Thyroid gland (tissue), 4 donors: ENCODE measurements around the gene NMNAT2.
A peak's percentile ranks its signal among the peaks of the same experiment; 100 is the strongest.

Experiments used
- POLR2A ChIP-seq, 2 donors: fragments of 450-650 bp; IDR thresholded peaks; one replicate each; pipeline ENCODE4 v1.6.1; 2017; ENCODE audit warnings: antibody characterized with exemption in 2 of 2, mild to moderate bottlenecking in 2 of 2, moderate library complexity in 1 of 2
- TF ChIP-seq, protein P1 (sequence below), 6 experiments: fragments of 200-600 bp in 3 of 6; fragments of 450-650 bp in 3 of 6; sonication (generic) in 3 of 6; IDR thresholded peaks; one replicate each; pipeline ENCODE4 v1.5.1; 2016 to 2019; ENCODE audit warnings: antibody characterized with exemption in 6 of 6, mild to moderate bottlenecking in 2 of 6, inconsistent platforms in 1 of 6, moderate library complexity in 1 of 6

DNA sequence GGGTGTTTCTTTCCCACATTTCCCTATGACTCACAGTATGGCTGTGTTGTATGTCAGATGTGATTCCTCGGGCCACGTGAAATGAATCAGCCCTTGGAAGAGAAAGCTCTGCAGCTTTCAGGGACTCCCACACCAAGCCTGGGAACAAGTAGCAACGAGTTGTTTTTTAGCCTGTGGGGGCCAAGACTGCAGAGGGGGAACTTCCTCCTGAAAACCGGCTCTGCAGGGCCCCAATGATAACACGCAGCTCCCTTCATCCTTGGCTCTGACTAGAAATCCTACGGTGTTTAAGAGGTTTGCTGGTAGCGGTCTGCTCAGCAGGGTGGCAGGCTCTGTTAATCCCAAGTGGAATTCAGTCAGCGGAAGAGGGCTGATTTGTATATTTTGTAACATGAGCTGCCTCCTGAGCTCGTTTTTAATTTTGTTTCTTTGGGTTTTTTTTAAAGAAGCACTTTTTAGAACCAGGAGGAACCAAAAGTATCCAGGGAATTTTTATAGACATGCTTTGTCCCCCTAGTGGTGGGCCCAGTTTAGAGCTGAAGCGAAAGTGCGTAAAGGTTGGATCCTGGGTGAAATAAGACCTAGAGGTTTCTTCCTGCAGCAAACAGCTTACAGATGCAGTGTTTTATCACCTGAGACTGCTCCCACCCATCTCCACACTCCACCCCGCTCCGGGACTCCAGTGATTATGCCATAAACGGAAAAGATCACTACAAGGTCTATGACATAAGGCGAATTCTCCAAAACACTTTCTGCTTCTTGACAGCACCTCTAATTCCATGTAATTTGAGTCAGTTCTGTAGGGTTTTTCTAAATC lies 183.3 kb downstream of the NMNAT2 start:
- TF ChIP-seq, protein P1, sequence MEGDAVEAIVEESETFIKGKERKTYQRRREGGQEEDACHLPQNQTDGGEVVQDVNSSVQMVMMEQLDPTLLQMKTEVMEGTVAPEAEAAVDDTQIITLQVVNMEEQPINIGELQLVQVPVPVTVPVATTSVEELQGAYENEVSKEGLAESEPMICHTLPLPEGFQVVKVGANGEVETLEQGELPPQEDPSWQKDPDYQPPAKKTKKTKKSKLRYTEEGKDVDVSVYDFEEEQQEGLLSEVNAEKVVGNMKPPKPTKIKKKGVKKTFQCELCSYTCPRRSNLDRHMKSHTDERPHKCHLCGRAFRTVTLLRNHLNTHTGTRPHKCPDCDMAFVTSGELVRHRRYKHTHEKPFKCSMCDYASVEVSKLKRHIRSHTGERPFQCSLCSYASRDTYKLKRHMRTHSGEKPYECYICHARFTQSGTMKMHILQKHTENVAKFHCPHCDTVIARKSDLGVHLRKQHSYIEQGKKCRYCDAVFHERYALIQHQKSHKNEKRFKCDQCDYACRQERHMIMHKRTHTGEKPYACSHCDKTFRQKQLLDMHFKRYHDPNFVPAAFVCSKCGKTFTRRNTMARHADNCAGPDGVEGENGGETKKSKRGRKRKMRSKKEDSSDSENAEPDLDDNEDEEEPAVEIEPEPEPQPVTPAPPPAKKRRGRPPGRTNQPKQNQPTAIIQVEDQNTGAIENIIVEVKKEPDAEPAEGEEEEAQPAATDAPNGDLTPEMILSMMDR (IDR thresholded peaks at IDR 0.05), result peak; percentile 55 to 80 (median 68)
- TF ChIP-seq POLR2A (IDR thresholded peaks at IDR 0.05), result peak in 1 of 2 donors; percentile 50
